ENCODE results near the gene TEX36.
"Not testable (repeated sequence)": the region's sequence is repeated elsewhere in the genome, so short reads cannot be mapped to it uniquely, and the experiment has no call there.

The TEX36 gene

DNA sequence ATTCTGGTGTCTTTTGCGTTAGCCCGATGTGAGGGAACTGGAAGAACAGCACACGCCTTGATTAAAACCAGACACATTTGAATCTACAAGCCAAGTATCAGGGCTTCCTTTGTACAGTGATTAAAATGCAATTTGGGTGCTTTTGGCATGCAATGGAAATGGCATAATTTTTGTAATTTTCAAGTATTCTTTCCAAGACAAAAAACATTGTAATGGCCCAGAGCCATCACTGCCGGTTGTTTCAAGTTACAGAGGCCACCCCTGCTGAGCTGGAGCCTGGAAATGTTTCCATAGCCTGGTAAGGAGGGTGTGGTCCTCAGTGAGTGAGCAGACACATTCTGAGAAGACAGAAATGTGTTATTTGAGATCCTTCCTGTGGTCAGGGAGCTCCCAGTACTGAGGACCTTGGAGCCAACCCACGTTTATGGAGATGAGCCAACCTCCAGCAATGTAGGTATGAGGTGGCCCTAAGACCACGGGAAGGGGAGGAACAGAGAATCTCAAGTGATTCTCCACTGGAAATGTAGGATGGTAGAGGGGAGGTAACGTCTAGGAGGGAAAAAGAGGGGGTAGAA lies 20.9 kb downstream of the TEX36 start:
- TF ChIP-seq, protein P1, sequence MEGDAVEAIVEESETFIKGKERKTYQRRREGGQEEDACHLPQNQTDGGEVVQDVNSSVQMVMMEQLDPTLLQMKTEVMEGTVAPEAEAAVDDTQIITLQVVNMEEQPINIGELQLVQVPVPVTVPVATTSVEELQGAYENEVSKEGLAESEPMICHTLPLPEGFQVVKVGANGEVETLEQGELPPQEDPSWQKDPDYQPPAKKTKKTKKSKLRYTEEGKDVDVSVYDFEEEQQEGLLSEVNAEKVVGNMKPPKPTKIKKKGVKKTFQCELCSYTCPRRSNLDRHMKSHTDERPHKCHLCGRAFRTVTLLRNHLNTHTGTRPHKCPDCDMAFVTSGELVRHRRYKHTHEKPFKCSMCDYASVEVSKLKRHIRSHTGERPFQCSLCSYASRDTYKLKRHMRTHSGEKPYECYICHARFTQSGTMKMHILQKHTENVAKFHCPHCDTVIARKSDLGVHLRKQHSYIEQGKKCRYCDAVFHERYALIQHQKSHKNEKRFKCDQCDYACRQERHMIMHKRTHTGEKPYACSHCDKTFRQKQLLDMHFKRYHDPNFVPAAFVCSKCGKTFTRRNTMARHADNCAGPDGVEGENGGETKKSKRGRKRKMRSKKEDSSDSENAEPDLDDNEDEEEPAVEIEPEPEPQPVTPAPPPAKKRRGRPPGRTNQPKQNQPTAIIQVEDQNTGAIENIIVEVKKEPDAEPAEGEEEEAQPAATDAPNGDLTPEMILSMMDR (IDR thresholded peaks at IDR 0.05; ENCODE audit: low read depth, low read length) = no peak
- Histone ChIP-seq H3K27me3 (no peaks in the 10 kb centered on the region), H3K4me3 (ENCODE audit: low read depth, low read length) (no peak overlapping the region), H3K4me1 (no peaks in the 10 kb centered on the region), H3K9me3 (no peaks in the 10 kb centered on the region), H3K36me3 (no peaks in the 10 kb centered on the region)
- DNase-seq = no peak

- Histone ChIP-seq H3K9me3 (no peaks in the 10 kb centered on the region), H3K36me3 (no peaks in the 10 kb centered on the region)
- DNase-seq = no peak
Measured at GRCh38 chr10:125661431-125661940, 21.5 kb downstream of the TEX36 start.

DNA sequence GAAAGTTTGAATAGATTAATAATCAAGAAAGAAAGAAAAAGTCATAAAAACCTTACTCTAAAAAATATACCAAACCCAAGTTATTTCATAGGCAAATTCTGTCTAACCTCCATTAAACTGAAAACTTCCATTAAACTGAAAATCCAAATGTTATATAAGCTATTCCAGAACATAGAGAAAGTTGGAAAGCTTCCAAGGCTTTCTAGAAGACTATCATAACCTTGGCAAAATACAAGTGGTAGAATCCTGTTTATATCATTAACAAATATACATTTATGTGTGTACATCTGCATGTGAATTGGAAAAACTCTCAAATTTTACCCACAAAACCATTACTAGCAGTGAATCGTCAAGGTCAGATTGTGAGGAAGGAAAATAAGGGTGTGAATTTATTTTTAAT lies 23.9 kb downstream of the TEX36 start:
- H3K4me3 ChIP-seq (ENCODE audit: low read depth, low read length) = no peak overlapping the region
- H3K36me3 ChIP-seq = no peaks in the 10 kb centered on the region
- TF ChIP-seq, protein P1 (IDR thresholded peaks at IDR 0.05; ENCODE audit: low read depth, low read length) = no peak
- H3K9me3 ChIP-seq = no peaks in the 10 kb centered on the region
- no peak for DNase-seq
- no peaks in the 10 kb centered on the region for H3K27me3 ChIP-seq
- H3K4me1 ChIP-seq = no peaks in the 10 kb centered on the region

More at GRCh38 chr10:125661431-125661940, 21.5 kb downstream of the TEX36 start:
- H3K4me1 ChIP-seq = no peaks in the 10 kb centered on the region
- H3K4me3 ChIP-seq (ENCODE audit: low read depth, low read length) = no peak overlapping the region
- no peaks in the 10 kb centered on the region for H3K27me3 ChIP-seq
- TF ChIP-seq, protein P1 (IDR thresholded peaks at IDR 0.05; ENCODE audit: low read depth, low read length) = no peak

DNA sequence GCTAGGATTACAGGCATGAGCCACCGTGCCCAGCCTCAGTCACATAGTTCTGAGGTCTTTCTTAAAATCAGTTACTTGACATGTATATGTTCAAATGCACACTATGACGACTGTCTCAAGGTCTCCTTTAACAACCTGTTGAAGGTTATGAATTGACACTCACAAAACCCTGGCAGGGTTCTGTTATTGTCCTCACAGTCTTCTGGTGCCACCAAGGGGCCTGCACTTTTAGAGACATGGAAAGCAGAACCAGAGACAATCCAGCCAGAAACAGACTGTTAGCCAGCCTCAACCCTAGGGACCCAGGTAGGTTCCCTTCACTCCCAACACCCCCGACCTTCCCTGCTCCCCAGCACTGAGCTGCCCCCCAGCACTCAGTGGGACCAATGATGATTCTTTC lies 26.4 kb downstream of the TEX36 start:
- no peaks in the 10 kb centered on the region for H3K4me1 ChIP-seq
- no peaks in the 10 kb centered on the region for H3K27me3 ChIP-seq
- no peaks in the 10 kb centered on the region for H3K9me3 ChIP-seq
- no peak overlapping the region for H3K4me3 ChIP-seq (ENCODE audit: low read depth, low read length)
- no peaks in the 10 kb centered on the region for H3K36me3 ChIP-seq
- no peak for DNase-seq
- TF ChIP-seq, protein P1 (IDR thresholded peaks at IDR 0.05; ENCODE audit: low read depth, low read length) = no peak

- not testable (repeated sequence) for DNase-seq; H3K4me3 ChIP-seq (ENCODE audit: low read depth, low read length)
Measured at GRCh38 chr10:125653113-125653512, 29.9 kb downstream of the TEX36 start.

GRCh38 chr10:125646311-125646710 lies 36.7 kb downstream of the TEX36 start:
- no peaks in the 10 kb centered on the region for H3K4me1 ChIP-seq
- H3K27me3 ChIP-seq = no peaks in the 10 kb centered on the region
- H3K36me3 ChIP-seq = no peaks in the 10 kb centered on the region
- TF ChIP-seq, protein P1 (IDR thresholded peaks at IDR 0.05; ENCODE audit: low read depth, low read length) = no peak
- no peaks in the 10 kb centered on the region for H3K9me3 ChIP-seq
- no peak overlapping the region for H3K4me3 ChIP-seq (ENCODE audit: low read depth, low read length)
- DNase-seq = no peak

More at GRCh38 chr10:125653113-125653512, 29.9 kb downstream of the TEX36 start:
- H3K9me3 ChIP-seq, H3K36me3 ChIP-seq, H3K27me3 ChIP-seq, H3K4me1 ChIP-seq: not testable (repeated sequence)
